Calu3 (cell line): ENCODE results near the gene KCMF1. TPM values are rescaled to one million over a fixed set of nuclear protein-coding genes. Genes with fewer than 3 reads are reported as not detected.

Source experiments
- BruUV-seq: library from RNA; stranded (reverse); fragments of 400-500 nt; replicated peaks from 2 replicates; lab custom pipeline; 2021; lab: Mats Ljungman, UMichigan
- CTCF ChIA-PET: fragments of 300-600 bp; sonication (Branson Sonifier 250); formaldehyde crosslinking; loops from one replicate; lab custom pipeline; 2022; ENCODE audit warnings: antibody characterized with exemption; lab: Charles Lee
- DNase-seq: peaks from one replicate; pipeline ENCODE4 v3.0.0; 2022
- H3K27ac Mint-ChIP-seq: one replicate; pipeline ENCODE4 v1.8.0; 2022; ENCODE audit warnings: mixed read lengths; ENCODE audit not compliant: unreplicated experiment
- H3K27me3 Mint-ChIP-seq: one replicate; pipeline ENCODE4 v1.8.0; 2022; ENCODE audit warnings: mixed read lengths; ENCODE audit not compliant: unreplicated experiment
- H3K36me3 Mint-ChIP-seq: one replicate; pipeline ENCODE4 v1.8.0; 2022; ENCODE audit warnings: mild to moderate bottlenecking, moderate library complexity, mixed read lengths; ENCODE audit not compliant: insufficient read depth, unreplicated experiment
- H3K4me1 Mint-ChIP-seq: one replicate; pipeline ENCODE4 v1.8.0; 2022; ENCODE audit warnings: mild to moderate bottlenecking, low read depth, mixed read lengths; ENCODE audit not compliant: unreplicated experiment
- H3K4me3 Mint-ChIP-seq: one replicate; pipeline ENCODE4 v1.8.0; 2022; ENCODE audit warnings: mild to moderate bottlenecking, low read depth, moderate library complexity, mixed read lengths; ENCODE audit not compliant: unreplicated experiment
- H3K9me3 Mint-ChIP-seq: one replicate; pipeline ENCODE4 v1.8.0; 2022; ENCODE audit warnings: low read depth, mixed read lengths; ENCODE audit not compliant: unreplicated experiment
- intact Hi-C: fragments of 100-400 bp; cut with micrococcal nuclease; formaldehyde crosslinking; loops from one replicate; pipeline ENCODE4 v1.10.0; 2022; ENCODE audit not compliant: unreplicated experiment
- total RNA-seq: library from RNA; stranded (reverse); gene quantifications from 2 replicates; pipeline ENCODE4 v1.2.3, GENCODE V29; 2022
- TF ChIP-seq, protein P1 (sequence below): fragments of 200-600 bp; IDR thresholded peaks from one replicate; pipeline ENCODE4 v1.8.0; 2022; ENCODE audit warnings: antibody characterized with exemption; ENCODE audit not compliant: unreplicated experiment

Gene KCMF1
- total RNA-seq, 1 experiment from 2014 or later: 69.8 TPM

DNA sequence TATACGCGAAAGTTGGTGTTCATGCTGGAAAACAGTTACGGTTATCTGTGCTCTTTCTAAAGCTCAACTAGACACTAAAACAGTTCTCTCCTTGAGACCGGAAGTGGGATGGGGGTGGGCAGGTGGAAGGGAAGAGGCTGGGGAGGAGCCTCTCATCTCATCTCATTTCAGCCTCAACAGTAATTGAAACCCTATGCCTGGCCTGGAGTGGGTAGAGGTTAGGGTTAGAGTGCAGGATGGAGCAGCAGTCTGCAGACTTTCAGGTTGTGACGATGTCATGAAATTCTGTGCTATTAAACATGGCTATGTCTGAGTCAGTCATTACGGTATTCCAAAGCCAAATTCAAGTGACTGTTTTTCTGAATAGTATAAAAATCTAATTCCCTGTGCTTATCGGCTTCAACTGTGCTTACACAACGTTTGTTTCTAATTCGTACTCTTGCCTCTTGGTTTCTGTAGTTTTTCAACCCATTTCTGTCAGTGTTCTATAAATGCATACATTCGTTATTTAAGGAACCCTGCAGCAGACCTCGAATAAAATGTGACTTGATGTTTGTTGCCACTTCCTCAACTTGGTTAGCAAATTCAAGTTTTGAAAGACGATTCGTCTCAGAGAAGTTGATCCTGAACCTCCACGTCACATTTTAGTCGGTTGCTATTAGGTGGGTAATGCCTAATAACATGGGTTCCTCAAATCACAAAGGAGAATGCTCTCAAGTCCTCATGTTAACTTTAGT, 86.4 kb downstream of the KCMF1 start:
- H3K4me3 Mint-ChIP-seq: no peak overlapping the region
- BruUV-seq: no TSS peak
- H3K36me3 Mint-ChIP-seq: peaks cover 32% of the 10 kb centered on the region
- no peaks in the 10 kb centered on the region for H3K27me3 Mint-ChIP-seq
- DNase-seq: no peak
- no peak overlapping the region for H3K27ac Mint-ChIP-seq
- peaks cover 26% of the 10 kb centered on the region for H3K4me1 Mint-ChIP-seq
- H3K9me3 Mint-ChIP-seq: no peaks in the 10 kb centered on the region
- intact Hi-C loops: no loop called here
- CTCF ChIA-PET: interaction anchor here (0.7 kb wide), 1 partner anchor 217 kb away, joined by 3 read pairs; no protein-coding TSS in a partner anchor
- TF ChIP-seq, protein P1, sequence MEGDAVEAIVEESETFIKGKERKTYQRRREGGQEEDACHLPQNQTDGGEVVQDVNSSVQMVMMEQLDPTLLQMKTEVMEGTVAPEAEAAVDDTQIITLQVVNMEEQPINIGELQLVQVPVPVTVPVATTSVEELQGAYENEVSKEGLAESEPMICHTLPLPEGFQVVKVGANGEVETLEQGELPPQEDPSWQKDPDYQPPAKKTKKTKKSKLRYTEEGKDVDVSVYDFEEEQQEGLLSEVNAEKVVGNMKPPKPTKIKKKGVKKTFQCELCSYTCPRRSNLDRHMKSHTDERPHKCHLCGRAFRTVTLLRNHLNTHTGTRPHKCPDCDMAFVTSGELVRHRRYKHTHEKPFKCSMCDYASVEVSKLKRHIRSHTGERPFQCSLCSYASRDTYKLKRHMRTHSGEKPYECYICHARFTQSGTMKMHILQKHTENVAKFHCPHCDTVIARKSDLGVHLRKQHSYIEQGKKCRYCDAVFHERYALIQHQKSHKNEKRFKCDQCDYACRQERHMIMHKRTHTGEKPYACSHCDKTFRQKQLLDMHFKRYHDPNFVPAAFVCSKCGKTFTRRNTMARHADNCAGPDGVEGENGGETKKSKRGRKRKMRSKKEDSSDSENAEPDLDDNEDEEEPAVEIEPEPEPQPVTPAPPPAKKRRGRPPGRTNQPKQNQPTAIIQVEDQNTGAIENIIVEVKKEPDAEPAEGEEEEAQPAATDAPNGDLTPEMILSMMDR: no peak

DNA sequence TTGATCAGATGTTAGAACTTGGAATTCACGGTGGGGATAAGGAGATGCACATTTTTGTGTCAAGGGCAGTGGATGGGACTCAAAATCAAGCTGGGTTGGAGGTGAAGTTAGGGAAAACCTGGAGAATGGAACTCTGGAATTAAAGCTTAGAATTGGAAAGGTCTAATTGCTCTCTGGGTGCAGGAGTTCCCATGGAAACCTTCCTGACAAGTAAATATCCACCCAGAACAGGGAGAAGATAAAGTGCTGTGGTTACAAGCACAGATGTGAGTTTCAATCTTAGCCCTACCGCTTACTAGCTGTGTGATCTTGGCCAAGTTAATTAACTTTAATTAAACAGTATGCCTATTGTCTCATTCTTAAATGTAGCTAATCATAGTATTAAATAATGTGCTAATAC, 90.9 kb downstream of the KCMF1 start:
- TF ChIP-seq, protein P1: no peak
- CTCF ChIA-PET: interaction anchor here (0.9 to 1.1 kb wide), 2 partner anchors 227 to 239 kb away, joined by 3 read pairs; no protein-coding TSS in a partner anchor
- H3K4me1 Mint-ChIP-seq: no peaks in the 10 kb centered on the region
- H3K27ac Mint-ChIP-seq: no peak overlapping the region
- H3K4me3 Mint-ChIP-seq: no peak overlapping the region
- intact Hi-C loops: no loop called here
- no peaks in the 10 kb centered on the region for H3K9me3 Mint-ChIP-seq
- H3K36me3 Mint-ChIP-seq: peaks cover 4% of the 10 kb centered on the region
- no peak for DNase-seq
- no TSS peak for BruUV-seq
- no peaks in the 10 kb centered on the region for H3K27me3 Mint-ChIP-seq

DNA sequence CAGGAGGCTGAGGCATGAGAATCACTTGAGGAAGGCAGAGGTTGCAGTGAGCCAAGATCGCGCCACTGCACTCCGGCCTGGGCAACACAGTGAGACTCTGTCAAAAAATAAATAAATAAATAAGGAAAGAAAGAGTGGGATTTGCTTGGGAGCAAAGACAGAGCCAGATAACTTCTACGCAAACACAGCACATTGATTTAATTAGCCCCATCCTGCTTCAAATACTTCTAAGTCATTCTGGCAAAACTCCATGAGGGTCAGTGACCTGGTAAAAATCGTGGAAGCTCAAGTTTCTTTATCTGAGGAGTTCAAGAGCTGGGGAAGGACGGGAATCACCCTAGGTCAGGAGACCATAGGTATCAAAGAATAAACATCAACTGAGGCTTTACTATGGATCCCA, 91.6 kb downstream of the KCMF1 start:
- CTCF ChIA-PET: interaction anchor here (0.9 kb wide), 1 partner anchor 226 kb away, joined by 3 read pairs; no protein-coding TSS in a partner anchor
- H3K4me3 Mint-ChIP-seq: no peak overlapping the region
- BruUV-seq: no TSS peak
- no peaks in the 10 kb centered on the region for H3K4me1 Mint-ChIP-seq
- H3K27me3 Mint-ChIP-seq: no peaks in the 10 kb centered on the region
- TF ChIP-seq, protein P1: no peak
- peaks cover 4% of the 10 kb centered on the region for H3K36me3 Mint-ChIP-seq
- intact Hi-C loops: no loop called here
- H3K9me3 Mint-ChIP-seq: no peaks in the 10 kb centered on the region
- no peak overlapping the region for H3K27ac Mint-ChIP-seq
- DNase-seq: no peak

DNA sequence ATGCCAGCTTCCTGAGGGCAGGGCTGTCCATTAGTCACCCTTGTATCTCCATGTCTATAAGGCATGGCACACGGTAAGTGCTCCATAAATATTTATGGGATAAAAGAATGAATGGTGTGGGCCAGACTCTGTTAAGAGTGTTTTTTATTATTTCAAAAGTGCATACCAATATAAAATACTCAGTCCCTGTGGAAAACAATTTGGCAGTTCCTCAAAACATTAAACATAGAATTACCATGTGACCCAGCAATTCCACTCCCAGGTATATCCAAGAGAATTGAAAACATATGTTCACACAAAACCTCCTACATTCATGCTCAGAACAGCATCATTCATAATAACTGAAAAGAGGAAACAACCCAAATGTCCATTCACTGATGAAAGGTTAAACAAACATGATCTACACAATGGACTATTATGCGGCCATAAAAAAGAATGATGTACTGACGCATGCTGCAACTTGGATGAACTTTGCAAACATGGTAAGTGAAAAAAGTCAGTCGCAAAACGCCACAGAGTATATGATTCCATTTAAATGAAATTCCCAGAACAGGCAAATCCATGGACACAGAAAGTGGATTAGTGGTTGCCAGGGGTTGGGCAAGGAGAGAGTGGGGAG, 93.1 kb downstream of the KCMF1 start:
- no peaks in the 10 kb centered on the region for H3K27me3 Mint-ChIP-seq
- H3K27ac Mint-ChIP-seq: no peak overlapping the region
- CTCF ChIA-PET: no interaction called here

More for the DNA sequence above, 93.1 kb downstream of the KCMF1 start:
- no peaks in the 10 kb centered on the region for H3K36me3 Mint-ChIP-seq
- intact Hi-C loops: no loop called here
- no peaks in the 10 kb centered on the region for H3K9me3 Mint-ChIP-seq
- no TSS peak for BruUV-seq
- no peak overlapping the region for H3K4me3 Mint-ChIP-seq
- TF ChIP-seq, protein P1: no peak
- DNase-seq: no peak
- H3K4me1 Mint-ChIP-seq: no peaks in the 10 kb centered on the region
